H1 (cell line): ENCODE results near the gene COL5A1. TPM values are rescaled to one million over a fixed set of nuclear protein-coding genes. Genes with fewer than 3 reads are reported as not detected.

Experiments used
- CTCF ChIA-PET: fragments of 300-600 bp; sonication (Branson Sonifier 250); formaldehyde crosslinking; loops from one replicate; lab custom pipeline; 2021; ENCODE audit not compliant: partially characterized antibody; lab: Charles Lee
- POLR2A ChIA-PET: fragments of 300-600 bp; sonication (Branson Sonifier 250); formaldehyde crosslinking; loops from one replicate; lab custom pipeline; 2021; ENCODE audit warnings: inconsistent platforms; ENCODE audit not compliant: partially characterized antibody; lab: Charles Lee
- DNase-seq, 2 experiments: peaks; one replicate each; pipeline versions ENCODE4 v3.0.0 to v3.0.0-alpha.2; 2010 to 2022; ENCODE audit warnings: low spot score in 2 of 2, low read depth in 1 of 2, mixed read lengths in 1 of 2
- FAIRE-seq: peaks from 2 replicates; lab custom pipeline; 2011; peaks lifted over from hg19 to GRCh38; lab: Jason Lieb, UNC
- H2AFZ ChIP-seq: 2 replicates; pipeline ENCODE4 v1.8.1; 2012; ENCODE audit warnings: low read length, inconsistent platforms
- H2AK5ac ChIP-seq: 2 replicates; pipeline ENCODE4 v1.6.1; 2013; ENCODE audit warnings: low read depth, low read length
- H2BK120ac ChIP-seq: replicated peaks from 2 replicates; pipeline ENCODE3; 2013; ENCODE audit warnings: low read depth, low read length, inconsistent platforms
- H2BK12ac ChIP-seq: 2 replicates; pipeline ENCODE4 v1.6.1; 2013; ENCODE audit warnings: low read depth, low read length
- H2BK15ac ChIP-seq: 2 replicates; pipeline ENCODE4 v1.6.1; 2013; ENCODE audit warnings: low read length
- H2BK20ac ChIP-seq: 2 replicates; pipeline ENCODE4 v1.6.1; 2013; ENCODE audit warnings: low read length
- H2BK5ac ChIP-seq: 2 replicates; pipeline ENCODE4 v1.6.1; 2013; ENCODE audit warnings: low read depth, low read length
- H3K14ac ChIP-seq: 2 replicates; pipeline ENCODE4 v1.6.1; 2013; ENCODE audit warnings: inconsistent platforms; ENCODE audit not compliant: insufficient read length
- H3K18ac ChIP-seq: 2 replicates; pipeline ENCODE4 v1.6.1; 2013; ENCODE audit warnings: low read length; ENCODE audit errors: extremely low read depth
- H3K23ac ChIP-seq: 2 replicates; pipeline ENCODE4 v1.6.1; 2013; ENCODE audit warnings: inconsistent platforms; ENCODE audit not compliant: insufficient read length
- H3K23me2 ChIP-seq: 2 replicates; pipeline ENCODE4 v1.6.1; 2013; ENCODE audit warnings: low read depth, low read length
- H3K27ac ChIP-seq: 2 replicates; pipeline ENCODE4 v1.6.1; 2011; ENCODE audit warnings: low read depth, low read length, inconsistent platforms
- H3K27me3 ChIP-seq, 4 experiments: replicated peaks in 1 of 4; 1 replicate in 1 of 4; 2 replicates in 3 of 4; pipeline versions ENCODE4 v1.6.1 to v1.8.1; 2011 to 2013; ENCODE audit warnings: low read length in 3 of 4, mild to moderate bottlenecking in 3 of 4, inconsistent platforms in 2 of 4, mixed read lengths in 2 of 4, moderate library complexity in 1 of 4; ENCODE audit not compliant: control insufficient read depth in 3 of 4, insufficient read depth in 3 of 4; ENCODE audit errors: extremely low read depth in 1 of 4
- H3K36me3 ChIP-seq, 4 experiments: 2 replicates each; pipeline versions ENCODE4 v1.6.1 to v1.8.1; 2011 to 2013; ENCODE audit warnings: mild to moderate bottlenecking in 4 of 4, low read length in 3 of 4, moderate library complexity in 2 of 4, control low read depth in 1 of 4, inconsistent platforms in 1 of 4; ENCODE audit not compliant: insufficient read depth in 4 of 4, control insufficient read depth in 2 of 4
- H3K4ac ChIP-seq: replicated peaks from 2 replicates; pipeline ENCODE3; 2013; ENCODE audit warnings: low read length, low read depth, mixed read lengths, inconsistent platforms; ENCODE audit not compliant: insufficient read length
- H3K4me1 ChIP-seq, 4 experiments: replicated peaks in 1 of 4; 1 replicate in 1 of 4; 2 replicates in 3 of 4; pipeline versions ENCODE4 v1.6.1 to v1.8.1; 2011 to 2013; ENCODE audit warnings: low read length in 3 of 4, inconsistent platforms in 2 of 4, mixed read lengths in 1 of 4; ENCODE audit not compliant: insufficient read depth in 4 of 4, control insufficient read depth in 3 of 4
- H3K4me2 ChIP-seq, 2 experiments: 2 replicates each; pipeline versions ENCODE4 v1.6.1 to v1.8.1; 2011 to 2013; ENCODE audit warnings: low read depth in 2 of 2, low read length in 2 of 2, control low read depth in 1 of 2, inconsistent platforms in 1 of 2, mild to moderate bottlenecking in 1 of 2; ENCODE audit not compliant: insufficient read depth in 1 of 2
- H3K4me3 ChIP-seq, 4 experiments: fragments of 200-600, 300-600 bp in 1 of 4; sonication (generic), shearing (Covaris generic), sonication (Bioruptor Twin) in 1 of 4; 2 replicates each; pipeline versions ENCODE4 v1.5.1 to v1.8.1; 2011 to 2016; ENCODE audit warnings: low read length in 4 of 4, low read depth in 3 of 4, control low read depth in 2 of 4, inconsistent platforms in 2 of 4, mild to moderate bottlenecking in 2 of 4, mixed read lengths in 1 of 4, moderate library complexity in 1 of 4; ENCODE audit not compliant: insufficient read depth in 2 of 4; ENCODE audit errors: extremely low read depth in 1 of 4
- H3K56ac ChIP-seq: replicated peaks from 2 replicates; pipeline ENCODE3; 2013; ENCODE audit warnings: low read depth, mild to moderate bottlenecking, mixed read lengths, low read length, inconsistent platforms; ENCODE audit not compliant: insufficient read length
- H3K79me1 ChIP-seq: 2 replicates; pipeline ENCODE4 v1.6.1; 2013; ENCODE audit warnings: low read depth, low read length, control low read depth
- H3K79me2 ChIP-seq, 2 experiments: 2 replicates each; pipeline versions ENCODE4 v1.6.1 to v1.8.1; 2012 to 2013; ENCODE audit warnings: low read length in 2 of 2, mild to moderate bottlenecking in 2 of 2, inconsistent platforms in 1 of 2; ENCODE audit not compliant: insufficient read depth in 2 of 2, control insufficient read depth in 1 of 2
- H3K9ac ChIP-seq, 4 experiments: replicated peaks in 1 of 4; 1 replicate in 1 of 4; 2 replicates in 3 of 4; pipeline versions ENCODE4 v1.6.1 to v1.8.1; 2011 to 2013; ENCODE audit warnings: low read depth in 3 of 4, low read length in 3 of 4, control low read depth in 2 of 4, mild to moderate bottlenecking in 2 of 4, moderate library complexity in 2 of 4, inconsistent platforms in 1 of 4; ENCODE audit errors: extremely low read depth in 1 of 4
- H3K9me3 ChIP-seq, 2 experiments: 2 replicates each; pipeline versions ENCODE4 v1.6.1 to v1.8.1; 2012 to 2013; ENCODE audit warnings: mild to moderate bottlenecking in 2 of 2, moderate library complexity in 2 of 2, control low read depth in 1 of 2, inconsistent platforms in 1 of 2, low read depth in 1 of 2, low read length in 1 of 2, mixed read lengths in 1 of 2; ENCODE audit not compliant: insufficient read depth in 2 of 2
- H4K20me1 ChIP-seq, 2 experiments: replicated peaks in 1 of 2; 2 replicates each; pipeline versions ENCODE3 to v1.8.1; 2011 to 2013; ENCODE audit warnings: inconsistent platforms in 2 of 2, low read length in 2 of 2, mild to moderate bottlenecking in 1 of 2; ENCODE audit not compliant: insufficient read depth in 2 of 2, control insufficient read depth in 1 of 2
- H4K5ac ChIP-seq: 2 replicates; pipeline ENCODE4 v1.6.1; 2013; ENCODE audit warnings: low read length, low read depth, mixed read lengths, inconsistent platforms; ENCODE audit not compliant: insufficient read length
- H4K8ac ChIP-seq: 2 replicates; pipeline ENCODE4 v1.8.0; 2013; ENCODE audit warnings: mild to moderate bottlenecking, moderate library complexity, low read length, inconsistent platforms; ENCODE audit not compliant: insufficient read depth; ENCODE audit errors: extremely low read depth
- H4K91ac ChIP-seq: replicated peaks from 2 replicates; pipeline ENCODE3; 2013; ENCODE audit warnings: low read length, mixed read lengths, inconsistent platforms; ENCODE audit not compliant: insufficient read length
- BCL11A ChIP-seq, 2 experiments: IDR thresholded peaks; one replicate each; pipeline ENCODE4 v1.6.1; 2011; ENCODE audit warnings: low read depth in 2 of 2, low read length in 2 of 2, mild to moderate bottlenecking in 2 of 2
- CHD2 ChIP-seq: IDR thresholded peaks from 2 replicates; pipeline ENCODE4 v1.6.1; 2012; ENCODE audit warnings: low read length, improper control_type of control experiment
- CREB1 ChIP-seq: IDR thresholded peaks from 2 replicates; pipeline ENCODE4 v1.6.1; 2012; ENCODE audit warnings: inconsistent platforms
- CTBP2 ChIP-seq: IDR thresholded peaks from 2 replicates; pipeline ENCODE4 v1.7.0; 2011; ENCODE audit warnings: borderline replicate concordance, mild to moderate bottlenecking, moderate library complexity, mixed read lengths, low read length; ENCODE audit not compliant: insufficient read depth, insufficient read length
- EZH2 ChIP-seq: fragments of 200-600 bp; sonication (generic); IDR thresholded peaks from 2 replicates; pipeline ENCODE4 v1.7.1; 2012; ENCODE audit warnings: low read depth, mild to moderate bottlenecking, moderate library complexity, low read length, inconsistent platforms; ENCODE audit not compliant: severe bottlenecking
- GABPA ChIP-seq: IDR thresholded peaks from 2 replicates; pipeline ENCODE4 v1.6.1; 2011; ENCODE audit warnings: mild to moderate bottlenecking, low read length, moderate library complexity, borderline replicate concordance; ENCODE audit not compliant: insufficient read depth
- KDM5A ChIP-seq: fragments of 200-600 bp; IDR thresholded peaks from 2 replicates; pipeline ENCODE4 v1.7.1; 2012; ENCODE audit warnings: mild to moderate bottlenecking, low read length, inconsistent platforms, mixed read lengths
- MAX ChIP-seq: IDR thresholded peaks from 2 replicates; pipeline ENCODE4 v1.6.1; 2012; ENCODE audit warnings: inconsistent platforms
- POLR2A ChIP-seq, 2 experiments: IDR thresholded peaks; 1 replicate in 1 of 2; 2 replicates in 1 of 2; pipeline ENCODE4 v1.6.1; 2011; ENCODE audit warnings: low read depth in 2 of 2, low read length in 2 of 2, mild to moderate bottlenecking in 2 of 2; ENCODE audit errors: control extremely low read depth in 1 of 2
- POU5F1 ChIP-seq: IDR thresholded peaks from 2 replicates; pipeline ENCODE4 v1.6.1; 2011; ENCODE audit warnings: low read depth, mild to moderate bottlenecking, low read length, moderate library complexity
- RAD21 ChIP-seq, 2 experiments: IDR thresholded peaks in 1 of 2; conservative IDR thresholded peaks in 1 of 2; 2 replicates each; pipeline ENCODE4 v1.6.1; 2011; ENCODE audit warnings: low read depth in 2 of 2, low read length in 2 of 2, improper control_type of control experiment in 1 of 2, inconsistent platforms in 1 of 2, mild to moderate bottlenecking in 1 of 2, moderate library complexity in 1 of 2
- SIRT6 ChIP-seq: IDR thresholded peaks from one replicate; pipeline ENCODE4 v1.7.1; 2012; ENCODE audit warnings: low read length, inconsistent platforms
- SP2 ChIP-seq: IDR thresholded peaks from 2 replicates; pipeline ENCODE4 v1.6.1; 2012; ENCODE audit warnings: mild to moderate bottlenecking, low read length, inconsistent platforms
- SP4 ChIP-seq: IDR thresholded peaks from 2 replicates; pipeline ENCODE4 v1.6.1; 2012; ENCODE audit warnings: low read length, inconsistent platforms
- TCF12 ChIP-seq: IDR thresholded peaks from 2 replicates; pipeline ENCODE4 v1.6.1; 2011; ENCODE audit warnings: low read depth, mild to moderate bottlenecking, low read length
- YY1 ChIP-seq: IDR thresholded peaks from 2 replicates; pipeline ENCODE4 v1.6.1; 2011; ENCODE audit warnings: low read depth, mild to moderate bottlenecking, low read length
- WGBS, 2 experiments: shearing (Covaris generic) in 1 of 2; methylation state at CpG; one replicate each; pipeline versions ENCODE4 v1.1.6 to v1.1.7; 2013 to 2015; ENCODE audit warnings: low lambda C conversion rate in 2 of 2, mixed read lengths in 2 of 2, inconsistent platforms in 1 of 2, low coverage in 1 of 2, missing lambda C conversion rate in 1 of 2; ENCODE audit not compliant: insufficient replicate concordance in 2 of 2, insufficient coverage in 1 of 2, insufficient read length in 1 of 2; ENCODE audit errors: extremely low coverage in 1 of 2, missing lambda C conversion rate in 1 of 2; 5-methylcytosine and 5-hydroxymethylcytosine counted together
- polyA plus RNA-seq, 7 experiments: library from polyadenylated mRNA; depleted of rRNA in 3 of 7; stranded (reverse) in 5 of 7; unstranded in 2 of 7; fragments of >200 nt in 5 of 7; fragments of 200-250 nt in 2 of 7; gene quantifications; 1 replicate in 5 of 7; 2 replicates in 1 of 7; 4 replicates in 1 of 7; pipeline versions ENCODE4 v1.2.1 to v1.2.3, GENCODE V29; 2011 to 2013; ENCODE audit warnings: missing spikeins in 2 of 7, mixed read lengths in 2 of 7
- total RNA-seq: library from RNA; stranded (reverse); fragmentation: NEBNext Ultra II Directional; extraction: Animal tissue kit (Norgen Biotek cat#: 25700); gene quantifications from 2 replicates; pipeline ENCODE4 v1.2.1, GENCODE V29; 2021

The COL5A1 gene
- total and polyA plus RNA-seq, 2 of the 8 experiments (the other 6 are each of a cell fraction or from before 2014, with no cell fraction given): 3.8 to 12.0 TPM

GRCh38 chr9:134666208-134666607 lies 24.6 kb downstream of the COL5A1 start:
- no peak overlapping the region for H4K5ac ChIP-seq
- peaks cover 0 to 2% of the 10 kb centered on the region in 2 experiments for H4K20me1 ChIP-seq
- peaks cover 5% of the 10 kb centered on the region; the same call in 1 of the 2 replicates for H3K23me2 ChIP-seq
- H3K27ac ChIP-seq: no peak overlapping the region
- H2AK5ac ChIP-seq: no peak overlapping the region
- H3K4me3 ChIP-seq: no peak overlapping the region
- 95% methylated on average over 6 of the region's 6 CpGs; no CpG with 5 or more reads in 1 of the 2 experiments for WGBS, 2 experiments
- H3K56ac ChIP-seq: no peak overlapping the region
- H3K9ac ChIP-seq: no peak overlapping the region
- H3K79me2 ChIP-seq: no peaks in the 10 kb centered on the region
- FAIRE-seq (no peak), DNase-seq (no peak)
- no peak overlapping the region for H3K18ac ChIP-seq
- no peak overlapping the region for H3K4ac ChIP-seq
- H2BK20ac ChIP-seq: no peak overlapping the region
- H3K9me3 ChIP-seq: peaks cover under 1 to 2% of the 10 kb centered on the region in 2 experiments; a peak in 1 of 4 replicates
- no peak overlapping the region for H2BK12ac ChIP-seq
- no peaks in the 10 kb centered on the region for H3K79me1 ChIP-seq
- CTCF ChIA-PET: interaction anchor here (1.4 to 1.9 kb wide), 2 partner anchors 21 to 217 kb away, joined by 5 to 6 read pairs; no protein-coding TSS in a partner anchor
- no peak overlapping the region for H2AFZ ChIP-seq
- H2BK120ac ChIP-seq: no peak overlapping the region
- H3K14ac ChIP-seq: no peak overlapping the region
- H3K36me3 ChIP-seq: no peaks in the 10 kb centered on the region
- H4K91ac ChIP-seq: no peak overlapping the region
- no peaks in the 10 kb centered on the region for H3K27me3 ChIP-seq
- H2BK15ac ChIP-seq: no peak overlapping the region
- POLR2A ChIA-PET: no interaction called here
- H3K23ac ChIP-seq: no peak overlapping the region
- no peak overlapping the region for H3K4me2 ChIP-seq
- H3K4me1 ChIP-seq: no peaks in the 10 kb centered on the region; a peak in 1 of 7 replicates
- H2BK5ac ChIP-seq: no peak overlapping the region
- H4K8ac ChIP-seq: no peak overlapping the region
- TF ChIP-seq BCL11A (IDR thresholded peaks at IDR 0.05; ENCODE audit: low read depth in 2 of 2, low read length in 2 of 2) (no peak), SIRT6 (no peak), CREB1 (no peak), SP4 (no peak), POU5F1 (no peak), EZH2 (no peak), TCF12 (no peak), KDM5A (no peak), YY1 (no peak), CHD2 (no peak), GABPA (no peak), SP2 (no peak), RAD21 (IDR thresholded peaks at IDR 0.05 in 1 of 2, conservative IDR thresholded peaks at IDR 0.05 in 1 of 2; ENCODE audit: low read depth in 2 of 2, low read length in 2 of 2) (no peak), POLR2A (IDR thresholded peaks at IDR 0.05; ENCODE audit: control extremely low read depth in 1 of 2, low read depth in 2 of 2, low read length in 2 of 2) (no peak), MAX (no peak), CTBP2 (no peak)
